Transverse colon (tissue), 4 donors: ENCODE results near the gene FKTN. TPM values are rescaled to one million over a fixed set of nuclear protein-coding genes. Genes with fewer than 3 reads are reported as not detected.
A peak's percentile ranks its signal among the peaks of the same experiment; 100 is the strongest.

Experiments
- DNase-seq: peaks from one replicate; pipeline ENCODE4 v3.0.0-alpha.2; 2019
- H3K27ac ChIP-seq, 4 donors: fragments of 200-600 bp; sonication (generic); 2 replicates each; pipeline ENCODE4 v1.5.1; 2016 to 2018; ENCODE audit warnings: inconsistent platforms in 4 of 4
- H3K27me3 ChIP-seq: fragments of 200-600 bp; sonication (generic); 2 replicates; pipeline ENCODE4 v1.5.1; 2017; ENCODE audit warnings: inconsistent platforms
- H3K36me3 ChIP-seq, 4 donors: fragments of 200-600 bp; sonication (generic); 2 replicates each; pipeline ENCODE4 v1.5.1; 2017 to 2019; ENCODE audit warnings: inconsistent platforms in 4 of 4
- H3K4me1 ChIP-seq, 4 donors: fragments of 200-600 bp; sonication (generic); 2 replicates each; pipeline ENCODE4 v1.5.1; 2017 to 2020; ENCODE audit warnings: inconsistent platforms in 4 of 4
- H3K4me3 ChIP-seq, 4 donors: fragments of 200-600 bp; sonication (generic); 1 replicate in 1 of 4; 2 replicates in 3 of 4; pipeline versions ENCODE4 v1.5.1 to v1.6.1; 2017 to 2019; ENCODE audit warnings: inconsistent platforms in 4 of 4
- H3K9me3 ChIP-seq, 2 donors: fragments of 200-600 bp; sonication (generic); 2 replicates each; pipeline ENCODE4 v1.5.1; 2017 to 2019; ENCODE audit warnings: inconsistent platforms in 2 of 2
- EP300 ChIP-seq: sonication (generic); formaldehyde crosslinking; IDR thresholded peaks from one replicate; pipeline ENCODE4 v1.6.1; 2017; ENCODE audit warnings: antibody characterized with exemption, low read depth
- POLR2A ChIP-seq: fragments of 450-650 bp; IDR thresholded peaks from one replicate; pipeline ENCODE4 v1.6.1; 2016; ENCODE audit warnings: antibody characterized with exemption, mild to moderate bottlenecking, moderate library complexity
- POLR2AphosphoS5 ChIP-seq, 3 donors: sonication (generic); formaldehyde crosslinking; IDR thresholded peaks; one replicate each; pipeline ENCODE4 v1.6.1; 2016; ENCODE audit warnings: antibody characterized with exemption in 3 of 3
- WGBS, 2 donors: methylation state at CpG; one replicate each; pipeline ENCODE4 v1.1.5; 2018; ENCODE audit warnings: low coverage in 1 of 2; 5-methylcytosine and 5-hydroxymethylcytosine counted together
- in situ Hi-C, 4 donors: fragments of 200-750 bp; cut with MboI; loops; one replicate each; pipeline versions ENCODE4 v1.15.0 to v1.15.1; 2017; ENCODE audit warnings: low sequenced_read_pairs in 3 of 4, low pct_ligation_motif_present in 1 of 4, low pct_unique_long_range_greater_than_20kb in 1 of 4
- intact Hi-C: fragments of 100-400 bp; cut with DNase I; formaldehyde crosslinking; loops from one replicate; pipeline ENCODE4 v1.15.1; 2023; ENCODE audit warnings: low total_unique reads
- total RNA-seq, 4 donors: library from RNA; depleted of rRNA; stranded (reverse); fragments of >200 nt; gene quantifications; one replicate each; pipeline ENCODE4 v1.1.0, GENCODE V29; 2016
- TF ChIP-seq, protein P1 (sequence below), 5 experiments: fragments of 200-600 bp in 3 of 5; fragments of 450-650 bp in 2 of 5; sonication (generic) in 3 of 5; IDR thresholded peaks; 1 replicate in 2 of 5; 2 replicates in 3 of 5; pipeline ENCODE4 v1.5.1; 2016 to 2017; ENCODE audit warnings: antibody characterized with exemption in 5 of 5, inconsistent platforms in 3 of 5, mild to moderate bottlenecking in 2 of 5, moderate library complexity in 1 of 5

FKTN gene
- 10 to 100 TPM in 3 of 4 donors, 1 to 10 TPM in 1; 6.7 to 15.1 (median 14.5) TPM for total RNA-seq

DNA sequence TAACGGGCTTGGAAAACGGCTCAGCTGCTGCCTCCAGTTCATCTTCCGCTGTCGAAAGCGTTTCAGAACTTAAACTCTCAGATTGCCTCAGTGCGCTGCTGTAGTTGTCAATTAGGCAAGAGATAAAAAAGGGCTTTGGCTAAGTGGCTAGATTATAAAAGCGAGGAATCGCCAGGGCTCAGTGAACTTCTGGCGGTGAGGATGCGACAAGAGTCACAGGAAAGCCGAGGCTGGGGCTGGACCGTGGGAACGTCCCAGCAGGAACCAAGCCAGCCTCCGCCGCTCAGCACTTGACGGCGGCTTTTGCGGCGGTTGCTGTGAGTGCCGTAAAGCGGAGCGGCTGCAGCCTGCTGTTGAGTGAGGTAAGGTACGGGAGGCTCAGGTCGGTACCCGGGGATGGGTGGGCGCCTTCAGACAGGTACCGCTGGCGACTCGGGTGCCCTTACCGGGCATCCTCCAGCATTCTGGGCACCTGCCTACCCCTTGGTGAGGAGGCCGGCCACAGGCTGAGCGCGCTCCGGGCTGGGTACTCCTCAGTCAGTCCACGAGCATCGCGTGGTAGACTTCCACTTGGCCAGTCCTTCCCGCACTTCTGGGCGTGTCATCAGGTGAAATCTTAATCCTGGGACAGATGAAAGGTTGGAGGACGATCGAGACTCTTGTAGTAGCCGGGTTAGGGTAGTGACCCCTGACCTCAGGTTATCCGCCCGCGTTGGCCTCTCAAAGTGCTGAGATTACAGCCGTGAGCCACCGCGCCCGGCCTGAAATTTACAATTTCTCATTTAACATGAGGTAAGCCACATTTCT lies at the start of gene FKTN:
TSS of gene FKTN (plus strand) at position 328 of the 807 bp plus-strand sequence. CDS start 16,902 bp downstream, outside the sequence.
- WGBS, 2 donors: 0 to 1% methylated on average over 3 to 49 of the region's 49 CpGs
- intact Hi-C loops (no loop called here), in situ Hi-C loops (no loop called here)
- TF ChIP-seq POLR2AphosphoS5 (IDR thresholded peaks at IDR 0.05) (peak in 2 of 3 donors; percentile 38 to 74), POLR2A (peak; percentile 20), EP300 (no peak)
- TF ChIP-seq, protein P1, sequence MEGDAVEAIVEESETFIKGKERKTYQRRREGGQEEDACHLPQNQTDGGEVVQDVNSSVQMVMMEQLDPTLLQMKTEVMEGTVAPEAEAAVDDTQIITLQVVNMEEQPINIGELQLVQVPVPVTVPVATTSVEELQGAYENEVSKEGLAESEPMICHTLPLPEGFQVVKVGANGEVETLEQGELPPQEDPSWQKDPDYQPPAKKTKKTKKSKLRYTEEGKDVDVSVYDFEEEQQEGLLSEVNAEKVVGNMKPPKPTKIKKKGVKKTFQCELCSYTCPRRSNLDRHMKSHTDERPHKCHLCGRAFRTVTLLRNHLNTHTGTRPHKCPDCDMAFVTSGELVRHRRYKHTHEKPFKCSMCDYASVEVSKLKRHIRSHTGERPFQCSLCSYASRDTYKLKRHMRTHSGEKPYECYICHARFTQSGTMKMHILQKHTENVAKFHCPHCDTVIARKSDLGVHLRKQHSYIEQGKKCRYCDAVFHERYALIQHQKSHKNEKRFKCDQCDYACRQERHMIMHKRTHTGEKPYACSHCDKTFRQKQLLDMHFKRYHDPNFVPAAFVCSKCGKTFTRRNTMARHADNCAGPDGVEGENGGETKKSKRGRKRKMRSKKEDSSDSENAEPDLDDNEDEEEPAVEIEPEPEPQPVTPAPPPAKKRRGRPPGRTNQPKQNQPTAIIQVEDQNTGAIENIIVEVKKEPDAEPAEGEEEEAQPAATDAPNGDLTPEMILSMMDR (IDR thresholded peaks at IDR 0.05): no peak
- Histone ChIP-seq H3K9me3 (no peaks in the 10 kb centered on the region), H3K27ac (peak within 1 kb of the TSS; percentile 56 to 70 (median 70)), H3K36me3 (no peaks in the 10 kb centered on the region), H3K4me3 (peak within 1 kb of the TSS; percentile 77 to 92 (median 86)), H3K4me1 (peaks cover 5 to 14% (median 7%) of the 10 kb centered on the region in 4 donors), H3K27me3 (no peaks in the 10 kb centered on the region)
- peak; percentile 91 for DNase-seq

DNA sequence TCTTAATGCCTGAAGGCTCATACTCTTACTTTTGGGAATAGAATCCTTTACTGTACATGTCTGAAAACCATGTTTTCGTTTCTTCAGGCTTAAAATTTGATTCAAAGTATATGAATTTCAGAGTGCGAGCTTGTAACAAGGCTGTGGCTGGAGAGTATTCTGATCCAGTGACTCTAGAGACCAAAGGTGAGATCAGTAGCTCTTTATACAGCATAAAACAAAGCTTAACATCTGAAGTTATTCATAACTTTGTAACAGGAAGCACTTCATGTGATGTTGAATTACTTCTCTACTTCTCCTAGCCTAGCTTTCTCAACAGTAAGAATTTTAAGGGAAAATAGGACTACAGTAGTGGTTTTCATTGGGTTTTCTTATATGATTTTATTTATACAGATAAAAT lies 49.4 kb upstream of the FKTN start:
- in situ Hi-C loops (no loop called here), intact Hi-C loops (loop anchor here (2.0 kb wide), 1 partner anchor 14 kb away; no protein-coding TSS in a partner anchor)
- no peaks in the 10 kb centered on the region for H3K9me3 ChIP-seq
- H3K27me3 ChIP-seq: no peaks in the 10 kb centered on the region
- peak overlapping the region in 2 of 4 donors; percentile 36 to 48 for H3K27ac ChIP-seq
- TF ChIP-seq, protein P1 (IDR thresholded peaks at IDR 0.05): no peak
- TF ChIP-seq POLR2AphosphoS5 (IDR thresholded peaks at IDR 0.05): no peak
- TF ChIP-seq POLR2A: no peak
- 61 to 90% methylated on average over 2 of the region's 2 CpGs for WGBS, 2 donors
- peaks cover 0 to 6% (median 0%) of the 10 kb centered on the region in 4 donors for H3K36me3 ChIP-seq
- peaks cover 0 to 22% (median 8%) of the 10 kb centered on the region in 4 donors for H3K4me1 ChIP-seq
- H3K4me3 ChIP-seq: no peak overlapping the region
- no peak for DNase-seq

DNA sequence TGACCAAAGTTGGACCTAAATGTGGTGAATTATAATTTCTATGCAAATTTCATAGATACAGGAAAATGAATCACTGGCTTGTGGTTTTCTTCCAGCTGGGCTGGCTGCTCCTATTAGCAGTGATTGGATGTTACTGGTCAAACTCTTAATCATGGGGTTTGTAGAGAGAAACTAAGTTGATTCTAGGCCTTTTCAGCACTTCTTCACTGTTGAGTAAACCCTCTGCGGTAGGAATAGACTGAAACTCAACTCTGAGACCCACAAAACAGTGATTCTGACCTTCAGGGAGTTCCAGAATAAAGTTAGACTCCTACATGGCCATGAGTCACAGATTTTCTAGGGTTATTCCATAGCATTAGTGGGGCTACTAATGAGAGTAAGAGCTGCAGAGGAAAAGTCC lies 47.9 kb upstream of the FKTN start:
- 73% methylated on average over 1 of the region's 1 CpG; no CpG with 5 or more reads in 1 of the 2 donors for WGBS, 2 donors
- intact Hi-C loops: no loop called here
- DNase-seq: no peak
- Histone ChIP-seq H3K4me3 (no peak overlapping the region), H3K27me3 (no peaks in the 10 kb centered on the region), H3K9me3 (no peaks in the 10 kb centered on the region), H3K27ac (no peak overlapping the region), H3K4me1 (peaks cover 0 to 22% (median 8%) of the 10 kb centered on the region in 4 donors), H3K36me3 (peaks cover 0 to 6% (median 0%) of the 10 kb centered on the region in 4 donors)
- in situ Hi-C loops: no loop called here
- TF ChIP-seq, protein P1 (IDR thresholded peaks at IDR 0.05): no peak
- TF ChIP-seq EP300 (no peak), POLR2AphosphoS5 (IDR thresholded peaks at IDR 0.05) (no peak), POLR2A (no peak)

DNA sequence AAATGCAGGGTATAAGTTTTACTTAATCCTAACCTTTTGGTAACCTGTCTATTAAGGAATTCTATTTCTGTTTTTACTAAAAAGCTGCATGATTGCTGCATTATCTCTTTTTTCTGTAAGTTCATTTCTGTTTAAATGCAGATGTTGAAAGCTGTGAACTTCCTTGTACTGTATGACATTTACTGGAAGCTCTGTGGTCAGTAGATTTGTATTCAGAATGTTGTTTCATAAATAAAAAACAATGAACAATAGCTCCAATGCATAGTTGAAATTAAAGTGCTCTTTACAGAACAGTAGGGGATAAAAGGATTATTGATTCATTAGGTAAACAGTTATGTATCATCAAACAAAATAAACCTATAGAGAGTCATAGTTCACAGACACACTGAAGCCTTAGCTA lies 46.5 kb upstream of the FKTN start:
- Histone ChIP-seq H3K27ac (no peak overlapping the region), H3K27me3 (no peaks in the 10 kb centered on the region), H3K9me3 (no peaks in the 10 kb centered on the region), H3K36me3 (peaks cover 0 to 6% (median 0%) of the 10 kb centered on the region in 4 donors), H3K4me1 (peaks cover 0 to 19% (median 7%) of the 10 kb centered on the region in 4 donors), H3K4me3 (no peak overlapping the region)
- in situ Hi-C loops (no loop called here), intact Hi-C loops (no loop called here)
- DNase-seq: no peak
- TF ChIP-seq EP300: no peak
- TF ChIP-seq POLR2AphosphoS5 (IDR thresholded peaks at IDR 0.05): no peak
- TF ChIP-seq, protein P1 (IDR thresholded peaks at IDR 0.05): no peak
- TF ChIP-seq POLR2A: no peak
